ENCODE data around the gene AP2M1.

DNA sequence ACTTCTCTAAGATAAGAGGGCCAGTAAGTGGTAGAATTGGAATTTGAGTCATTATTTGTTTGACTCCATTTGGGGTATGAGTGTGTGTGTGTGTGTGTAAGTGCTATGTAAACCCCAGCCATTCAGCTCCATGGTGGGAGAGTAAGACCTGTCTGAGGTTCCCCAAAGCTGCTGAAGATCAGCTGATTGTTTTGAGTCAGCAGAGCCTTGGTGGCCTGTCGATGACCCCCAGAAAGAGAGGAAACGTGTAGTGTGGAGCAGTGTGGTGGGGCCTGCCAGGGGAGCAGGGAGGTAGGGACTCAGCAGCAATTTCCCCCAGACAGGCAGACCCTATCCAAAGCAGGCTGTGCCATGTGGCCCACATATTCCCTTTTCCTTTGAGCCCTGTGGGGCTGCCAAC, 14.2 kb upstream of the AP2M1 start:
- TF ChIP-seq, protein P1, sequence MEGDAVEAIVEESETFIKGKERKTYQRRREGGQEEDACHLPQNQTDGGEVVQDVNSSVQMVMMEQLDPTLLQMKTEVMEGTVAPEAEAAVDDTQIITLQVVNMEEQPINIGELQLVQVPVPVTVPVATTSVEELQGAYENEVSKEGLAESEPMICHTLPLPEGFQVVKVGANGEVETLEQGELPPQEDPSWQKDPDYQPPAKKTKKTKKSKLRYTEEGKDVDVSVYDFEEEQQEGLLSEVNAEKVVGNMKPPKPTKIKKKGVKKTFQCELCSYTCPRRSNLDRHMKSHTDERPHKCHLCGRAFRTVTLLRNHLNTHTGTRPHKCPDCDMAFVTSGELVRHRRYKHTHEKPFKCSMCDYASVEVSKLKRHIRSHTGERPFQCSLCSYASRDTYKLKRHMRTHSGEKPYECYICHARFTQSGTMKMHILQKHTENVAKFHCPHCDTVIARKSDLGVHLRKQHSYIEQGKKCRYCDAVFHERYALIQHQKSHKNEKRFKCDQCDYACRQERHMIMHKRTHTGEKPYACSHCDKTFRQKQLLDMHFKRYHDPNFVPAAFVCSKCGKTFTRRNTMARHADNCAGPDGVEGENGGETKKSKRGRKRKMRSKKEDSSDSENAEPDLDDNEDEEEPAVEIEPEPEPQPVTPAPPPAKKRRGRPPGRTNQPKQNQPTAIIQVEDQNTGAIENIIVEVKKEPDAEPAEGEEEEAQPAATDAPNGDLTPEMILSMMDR (IDR thresholded peaks at IDR 0.05; ENCODE audit: low read depth, low read length, missing input control) = no peak
- TF ChIP-seq, protein P2, sequence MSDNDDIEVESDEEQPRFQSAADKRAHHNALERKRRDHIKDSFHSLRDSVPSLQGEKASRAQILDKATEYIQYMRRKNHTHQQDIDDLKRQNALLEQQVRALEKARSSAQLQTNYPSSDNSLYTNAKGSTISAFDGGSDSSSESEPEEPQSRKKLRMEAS (IDR thresholded peaks at IDR 0.05) = no peak
- no peak for TF ChIP-seq TAF1 (conservative IDR thresholded peaks at IDR 0.05)
- TF ChIP-seq, protein P3, sequence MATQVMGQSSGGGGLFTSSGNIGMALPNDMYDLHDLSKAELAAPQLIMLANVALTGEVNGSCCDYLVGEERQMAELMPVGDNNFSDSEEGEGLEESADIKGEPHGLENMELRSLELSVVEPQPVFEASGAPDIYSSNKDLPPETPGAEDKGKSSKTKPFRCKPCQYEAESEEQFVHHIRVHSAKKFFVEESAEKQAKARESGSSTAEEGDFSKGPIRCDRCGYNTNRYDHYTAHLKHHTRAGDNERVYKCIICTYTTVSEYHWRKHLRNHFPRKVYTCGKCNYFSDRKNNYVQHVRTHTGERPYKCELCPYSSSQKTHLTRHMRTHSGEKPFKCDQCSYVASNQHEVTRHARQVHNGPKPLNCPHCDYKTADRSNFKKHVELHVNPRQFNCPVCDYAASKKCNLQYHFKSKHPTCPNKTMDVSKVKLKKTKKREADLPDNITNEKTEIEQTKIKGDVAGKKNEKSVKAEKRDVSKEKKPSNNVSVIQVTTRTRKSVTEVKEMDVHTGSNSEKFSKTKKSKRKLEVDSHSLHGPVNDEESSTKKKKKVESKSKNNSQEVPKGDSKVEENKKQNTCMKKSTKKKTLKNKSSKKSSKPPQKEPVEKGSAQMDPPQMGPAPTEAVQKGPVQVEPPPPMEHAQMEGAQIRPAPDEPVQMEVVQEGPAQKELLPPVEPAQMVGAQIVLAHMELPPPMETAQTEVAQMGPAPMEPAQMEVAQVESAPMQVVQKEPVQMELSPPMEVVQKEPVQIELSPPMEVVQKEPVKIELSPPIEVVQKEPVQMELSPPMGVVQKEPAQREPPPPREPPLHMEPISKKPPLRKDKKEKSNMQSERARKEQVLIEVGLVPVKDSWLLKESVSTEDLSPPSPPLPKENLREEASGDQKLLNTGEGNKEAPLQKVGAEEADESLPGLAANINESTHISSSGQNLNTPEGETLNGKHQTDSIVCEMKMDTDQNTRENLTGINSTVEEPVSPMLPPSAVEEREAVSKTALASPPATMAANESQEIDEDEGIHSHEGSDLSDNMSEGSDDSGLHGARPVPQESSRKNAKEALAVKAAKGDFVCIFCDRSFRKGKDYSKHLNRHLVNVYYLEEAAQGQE (IDR thresholded peaks at IDR 0.05) = no peak
